GM06990 (cell line): Measurements from ENCODE around the gene VKORC1L1.
"Not testable (repeated sequence)": the region's sequence is repeated elsewhere in the genome, so short reads cannot be mapped to it uniquely, and the experiment has no call there.

Experiments used
- DNase-seq: peaks from one replicate; pipeline ENCODE4 v3.0.0-alpha.2; 2011; ENCODE audit not compliant: insufficient read length; ENCODE audit errors: extremely low read depth
- H3K27me3 ChIP-seq: replicated peaks from 2 replicates; pipeline ENCODE4 v1.6.0; 2011; ENCODE audit warnings: low read length; ENCODE audit not compliant: control insufficient read depth, insufficient read depth
- H3K36me3 ChIP-seq: 2 replicates; pipeline ENCODE4 v1.5.1; 2011; ENCODE audit warnings: low read length; ENCODE audit not compliant: control insufficient read depth, insufficient read depth
- H3K4me3 ChIP-seq: replicated peaks from 2 replicates; pipeline ENCODE4 v1.5.1; 2011; ENCODE audit warnings: low read depth, mild to moderate bottlenecking, control low read depth, low read length
- TF ChIP-seq, protein P1 (sequence below): IDR thresholded peaks from 2 replicates; pipeline ENCODE4 v1.5.1; 2011; ENCODE audit warnings: low read length, control low read depth, mild to moderate bottlenecking, inconsistent platforms; ENCODE audit not compliant: insufficient read depth, poor library complexity, severe bottlenecking

Gene VKORC1L1

DNA sequence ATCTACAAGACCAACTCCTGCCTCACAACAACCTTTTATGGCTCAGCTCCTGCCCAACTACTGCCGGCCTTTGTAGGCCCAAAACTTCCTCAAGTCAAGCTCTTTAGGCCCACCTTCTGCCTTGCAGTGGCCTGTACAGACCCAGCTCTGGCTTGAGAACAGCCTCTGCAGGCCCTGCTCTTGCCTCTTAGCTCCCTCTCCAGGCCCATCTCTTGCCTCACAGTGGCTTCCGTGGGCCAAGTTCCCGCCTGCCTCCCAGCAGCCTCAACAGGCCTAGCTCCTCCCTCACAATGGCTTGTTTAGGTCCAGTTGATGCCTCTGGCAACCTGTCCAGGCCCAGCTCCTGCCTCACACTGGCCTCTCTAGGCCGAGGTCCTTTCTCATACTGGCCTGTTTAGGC, 32.4 kb upstream of the VKORC1L1 start:
- Histone ChIP-seq H3K27me3 (no peaks in the 10 kb centered on the region), H3K36me3 (peaks cover 6% of the 10 kb centered on the region), H3K4me3 (no peak overlapping the region)
- TF ChIP-seq, protein P1, sequence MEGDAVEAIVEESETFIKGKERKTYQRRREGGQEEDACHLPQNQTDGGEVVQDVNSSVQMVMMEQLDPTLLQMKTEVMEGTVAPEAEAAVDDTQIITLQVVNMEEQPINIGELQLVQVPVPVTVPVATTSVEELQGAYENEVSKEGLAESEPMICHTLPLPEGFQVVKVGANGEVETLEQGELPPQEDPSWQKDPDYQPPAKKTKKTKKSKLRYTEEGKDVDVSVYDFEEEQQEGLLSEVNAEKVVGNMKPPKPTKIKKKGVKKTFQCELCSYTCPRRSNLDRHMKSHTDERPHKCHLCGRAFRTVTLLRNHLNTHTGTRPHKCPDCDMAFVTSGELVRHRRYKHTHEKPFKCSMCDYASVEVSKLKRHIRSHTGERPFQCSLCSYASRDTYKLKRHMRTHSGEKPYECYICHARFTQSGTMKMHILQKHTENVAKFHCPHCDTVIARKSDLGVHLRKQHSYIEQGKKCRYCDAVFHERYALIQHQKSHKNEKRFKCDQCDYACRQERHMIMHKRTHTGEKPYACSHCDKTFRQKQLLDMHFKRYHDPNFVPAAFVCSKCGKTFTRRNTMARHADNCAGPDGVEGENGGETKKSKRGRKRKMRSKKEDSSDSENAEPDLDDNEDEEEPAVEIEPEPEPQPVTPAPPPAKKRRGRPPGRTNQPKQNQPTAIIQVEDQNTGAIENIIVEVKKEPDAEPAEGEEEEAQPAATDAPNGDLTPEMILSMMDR = no peak
- peak; percentile 8 for DNase-seq

DNA sequence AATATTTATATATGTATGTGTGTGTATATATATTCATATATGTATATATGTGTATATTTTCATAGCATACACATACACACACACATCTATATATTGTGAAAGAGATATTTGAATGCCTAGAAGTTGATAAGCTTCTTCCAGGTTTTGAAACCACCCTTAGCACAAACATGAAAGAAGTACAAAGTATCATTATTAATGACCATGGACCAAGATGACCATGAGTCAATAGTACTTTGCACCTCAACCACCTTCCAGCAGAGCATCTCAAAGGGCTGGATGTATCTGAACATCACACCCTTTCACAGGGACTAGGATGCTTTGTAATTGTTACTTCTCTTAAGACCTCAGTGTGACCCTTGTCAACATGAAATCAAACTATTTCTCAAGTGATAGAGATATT, 29.3 kb upstream of the VKORC1L1 start:
- not testable (repeated sequence) for H3K27me3 ChIP-seq, H3K36me3 ChIP-seq, H3K4me3 ChIP-seq, DNase-seq

DNA sequence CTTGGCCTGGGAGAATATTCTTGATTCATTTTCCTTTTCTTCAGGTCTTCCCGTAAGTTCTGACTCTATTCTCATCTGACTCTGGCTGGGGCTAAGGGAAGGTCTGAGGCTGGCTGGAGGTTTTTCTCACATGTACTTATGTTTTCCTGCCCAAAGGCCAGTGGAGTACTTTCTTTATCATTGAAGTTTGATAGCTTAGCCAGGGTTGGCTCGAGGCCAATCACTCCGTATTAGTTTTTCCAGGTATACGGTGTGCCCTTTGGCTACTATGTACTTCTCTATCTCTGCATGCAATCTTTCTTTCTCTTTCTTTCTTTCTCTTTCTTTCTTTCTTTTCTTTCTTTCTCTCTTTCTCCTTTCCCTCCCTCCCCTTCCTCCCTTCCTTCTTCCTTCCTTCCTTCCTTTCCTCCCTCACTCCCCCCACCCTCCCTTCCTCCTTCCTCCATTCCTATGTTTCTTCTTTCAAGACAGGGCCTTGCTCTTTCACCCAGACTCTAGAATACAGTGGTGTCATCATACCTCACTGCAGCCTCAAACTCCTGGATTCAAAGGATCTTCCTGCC, 26.8 kb upstream of the VKORC1L1 start:
- TF ChIP-seq, protein P1 = no peak
- H3K36me3 ChIP-seq = peaks cover 2% of the 10 kb centered on the region; the same call in 1 of the 2 replicates
- H3K27me3 ChIP-seq = no peaks in the 10 kb centered on the region
- no peak for DNase-seq
- H3K4me3 ChIP-seq = no peak overlapping the region

DNA sequence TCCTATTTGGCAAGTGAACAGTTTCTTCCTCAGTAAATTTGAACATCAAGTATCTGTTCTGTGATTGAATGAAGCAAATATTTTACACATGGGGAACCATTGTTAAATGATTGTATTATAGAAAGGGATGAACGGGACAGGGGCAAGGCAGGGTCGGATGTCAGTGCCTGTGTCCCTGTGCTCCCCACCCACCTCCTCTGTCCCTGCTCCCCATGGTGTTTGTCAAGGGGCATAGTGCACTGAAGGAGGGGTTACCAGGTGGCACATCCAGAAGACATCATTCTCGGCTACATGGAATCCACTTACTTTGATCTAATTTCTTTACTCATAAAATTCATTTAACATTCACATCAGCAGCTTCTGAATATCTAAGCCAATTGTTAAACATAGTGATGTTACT, 19.4 kb upstream of the VKORC1L1 start:
- H3K27me3 ChIP-seq, H3K4me3 ChIP-seq, H3K36me3 ChIP-seq, DNase-seq: not testable (repeated sequence)

DNA sequence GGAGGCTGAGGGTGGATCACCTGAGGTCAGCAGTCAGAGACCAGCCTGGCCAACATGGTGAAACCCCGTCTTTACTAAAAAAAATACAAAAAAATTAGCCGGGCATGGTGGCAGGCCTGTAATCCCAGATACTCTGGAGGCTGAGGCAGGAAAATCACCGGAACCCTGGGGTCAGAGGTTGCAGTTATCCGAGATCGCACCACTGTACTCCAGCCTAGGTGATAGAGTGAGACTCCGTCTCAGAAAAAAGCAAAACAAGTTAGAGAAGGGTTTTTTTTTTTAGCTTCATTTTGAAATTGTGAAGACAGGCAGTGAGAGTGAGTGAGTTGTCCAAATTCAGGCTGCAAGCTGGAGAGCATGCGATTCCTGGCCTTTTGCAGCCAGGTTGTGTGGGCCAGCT, 19.0 kb upstream of the VKORC1L1 start:
- H3K4me3 ChIP-seq, DNase-seq, H3K27me3 ChIP-seq, H3K36me3 ChIP-seq: not testable (repeated sequence)

DNA sequence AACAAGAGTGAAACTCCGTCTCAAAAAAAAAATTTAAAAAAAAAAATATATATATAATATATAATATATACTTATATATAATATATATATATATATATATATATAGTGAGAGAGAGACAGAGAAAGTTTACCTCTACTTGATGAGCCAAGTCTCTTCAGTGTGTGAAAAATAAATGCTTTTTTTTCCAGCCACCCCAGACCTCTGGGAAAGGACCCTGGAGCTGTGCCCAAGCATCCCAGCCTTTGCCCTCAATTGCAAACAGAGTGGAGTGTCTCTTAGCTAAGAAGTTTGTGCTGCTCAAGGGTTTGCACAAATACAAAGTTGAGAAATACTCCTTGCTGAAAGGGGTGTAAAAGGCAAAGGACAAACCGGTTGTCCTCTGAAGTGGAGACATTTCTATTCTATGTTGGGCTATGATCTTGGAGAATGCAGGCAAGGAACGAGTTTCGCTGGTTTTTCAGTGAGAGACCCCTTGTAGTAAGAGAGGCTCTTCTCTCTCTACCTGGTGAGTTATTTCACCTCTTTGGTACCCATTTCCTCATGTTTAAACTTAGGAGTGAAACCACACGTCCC, 15.5 kb upstream of the VKORC1L1 start:
- not testable (repeated sequence) for H3K27me3 ChIP-seq, H3K36me3 ChIP-seq, DNase-seq, H3K4me3 ChIP-seq

DNA sequence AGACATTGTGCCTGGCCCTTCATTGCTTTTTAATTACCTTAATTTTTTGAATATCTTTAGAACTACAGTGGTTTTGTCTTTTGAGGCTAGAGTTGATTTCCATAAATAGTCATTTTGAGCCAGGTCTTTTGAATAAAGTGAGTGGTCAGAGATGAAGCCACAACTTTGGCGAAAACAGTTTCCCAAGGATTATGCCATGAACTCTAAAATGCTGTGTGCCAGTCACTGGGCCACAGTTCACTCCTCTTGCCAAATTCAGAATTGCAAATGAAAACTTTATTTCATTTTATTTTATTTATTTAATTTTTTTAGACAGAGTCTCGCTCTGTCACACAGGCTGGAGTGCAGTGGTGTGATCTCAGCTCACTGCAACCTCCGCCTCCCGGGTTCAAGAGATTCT, 14.2 kb upstream of the VKORC1L1 start:
- H3K27me3 ChIP-seq, DNase-seq, H3K36me3 ChIP-seq, H3K4me3 ChIP-seq: not testable (repeated sequence)

DNA sequence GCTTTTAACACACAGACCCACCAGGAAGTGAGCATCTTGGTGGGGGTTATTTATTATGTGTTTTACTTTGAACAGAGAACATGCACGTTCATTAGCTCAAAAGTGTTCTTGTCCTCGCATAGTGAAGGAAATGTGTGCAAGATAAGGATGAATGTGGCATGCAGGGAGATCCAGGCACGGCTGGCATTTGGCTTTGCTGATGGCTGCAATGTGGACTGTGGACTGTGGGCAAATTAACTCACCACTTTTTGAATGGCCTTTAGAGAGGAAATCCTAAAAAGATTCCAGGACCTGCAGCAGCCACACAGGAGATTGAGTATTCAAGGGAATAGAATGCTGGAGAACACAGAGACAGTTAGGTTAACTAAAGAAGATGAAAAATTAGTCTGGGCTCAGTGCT, 6.6 kb upstream of the VKORC1L1 start:
- not testable (repeated sequence) for DNase-seq, H3K27me3 ChIP-seq, H3K36me3 ChIP-seq, H3K4me3 ChIP-seq

DNA sequence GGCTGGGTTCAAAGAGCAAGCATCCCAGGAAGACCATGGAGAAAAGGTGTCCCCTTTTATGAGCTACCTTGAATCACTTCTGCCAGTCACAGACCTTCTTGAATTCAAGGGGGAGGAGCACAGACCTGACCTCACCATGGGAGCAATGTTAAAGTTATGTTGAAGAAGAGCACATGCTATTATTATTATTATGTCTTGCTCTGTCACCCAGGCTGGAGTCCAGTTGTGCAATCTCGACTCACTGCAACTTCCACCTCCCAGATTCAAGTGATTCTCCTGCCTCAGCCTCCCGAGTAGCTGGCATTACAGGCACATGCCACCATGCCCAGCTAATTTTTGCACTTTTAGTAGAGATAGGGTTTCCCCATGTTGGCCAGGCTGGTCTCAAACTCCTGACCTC, 5.2 kb upstream of the VKORC1L1 start:
- not testable (repeated sequence) for H3K4me3 ChIP-seq, H3K36me3 ChIP-seq, H3K27me3 ChIP-seq, DNase-seq

DNA sequence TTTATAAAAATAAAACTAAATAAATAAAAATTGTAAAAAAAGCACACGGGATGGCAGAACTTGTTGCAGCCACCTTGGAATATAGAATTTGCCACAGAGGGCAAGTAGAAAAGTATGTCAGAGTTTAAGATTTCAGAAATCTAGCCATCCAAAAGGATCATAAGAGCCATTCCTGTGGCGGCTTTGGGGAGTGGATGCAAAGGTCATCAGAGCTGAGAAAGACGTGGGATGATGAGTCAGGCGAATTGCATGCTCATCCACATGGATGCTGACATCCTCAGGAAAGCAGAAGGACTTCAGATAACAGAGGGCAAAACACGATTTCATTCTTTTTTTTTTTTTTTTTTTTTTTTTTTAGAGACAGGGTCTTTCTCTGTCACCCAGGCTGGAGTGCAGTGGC, 3.6 kb upstream of the VKORC1L1 start:
- not testable (repeated sequence) for H3K4me3 ChIP-seq, H3K36me3 ChIP-seq, DNase-seq, H3K27me3 ChIP-seq

DNA sequence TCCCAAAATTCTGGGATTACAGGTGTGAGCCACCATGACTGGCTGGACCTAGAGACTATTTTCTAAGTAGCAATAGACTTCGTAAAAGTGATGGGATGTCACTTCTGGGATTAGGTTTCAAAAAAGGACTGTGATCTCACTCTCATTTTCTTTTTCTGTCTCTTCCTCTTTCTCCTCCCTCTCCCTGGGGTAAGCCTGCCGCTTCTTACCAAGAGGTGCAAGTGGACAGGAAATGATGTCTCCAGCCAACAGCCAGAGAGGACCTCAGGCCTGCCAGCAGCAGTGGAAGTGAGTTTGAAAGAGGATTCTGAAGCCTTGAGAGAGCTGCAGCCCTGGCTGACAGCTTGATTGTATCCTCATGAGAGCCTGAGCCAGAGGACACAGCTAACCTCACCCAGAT, 1.4 kb upstream of the VKORC1L1 start:
- H3K36me3 ChIP-seq, H3K27me3 ChIP-seq, H3K4me3 ChIP-seq: not testable (repeated sequence)
- peak; percentile 26 for DNase-seq

DNA sequence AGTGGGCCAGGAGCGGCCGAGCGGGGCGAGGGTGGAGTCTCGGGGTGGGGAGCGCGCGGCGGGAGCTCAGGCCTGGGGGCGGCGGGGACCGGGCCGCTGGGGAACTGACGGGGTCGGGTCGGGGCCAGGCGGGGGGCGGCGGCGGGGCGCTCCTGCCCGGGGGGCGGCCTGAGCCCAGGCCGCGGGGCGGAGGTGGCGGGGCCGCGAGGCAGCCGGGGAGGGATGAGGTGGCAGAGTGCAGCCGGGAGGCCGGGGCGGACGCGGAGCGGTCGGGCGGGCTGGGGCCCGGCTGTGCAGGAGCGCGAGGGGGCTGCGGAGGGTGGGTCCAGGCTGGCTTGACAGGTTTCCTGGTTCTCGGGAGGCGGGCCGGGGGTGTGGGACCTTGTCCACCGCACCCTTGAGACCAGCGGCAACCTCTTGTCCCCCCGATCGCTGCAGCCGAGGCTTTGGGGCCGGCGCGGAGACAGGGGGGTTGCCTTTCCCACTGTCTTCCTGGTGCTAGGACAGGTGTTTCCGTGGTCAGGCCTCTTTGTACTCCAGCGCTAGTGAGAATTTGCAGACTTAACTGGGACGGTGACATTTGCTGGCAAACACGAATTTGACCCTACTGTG, 814 bp downstream of the VKORC1L1 start:
- H3K4me3 ChIP-seq = peak overlapping the region; percentile 75
- H3K27me3 ChIP-seq, H3K36me3 ChIP-seq: not testable (repeated sequence)
- DNase-seq = peak; percentile 42

DNA sequence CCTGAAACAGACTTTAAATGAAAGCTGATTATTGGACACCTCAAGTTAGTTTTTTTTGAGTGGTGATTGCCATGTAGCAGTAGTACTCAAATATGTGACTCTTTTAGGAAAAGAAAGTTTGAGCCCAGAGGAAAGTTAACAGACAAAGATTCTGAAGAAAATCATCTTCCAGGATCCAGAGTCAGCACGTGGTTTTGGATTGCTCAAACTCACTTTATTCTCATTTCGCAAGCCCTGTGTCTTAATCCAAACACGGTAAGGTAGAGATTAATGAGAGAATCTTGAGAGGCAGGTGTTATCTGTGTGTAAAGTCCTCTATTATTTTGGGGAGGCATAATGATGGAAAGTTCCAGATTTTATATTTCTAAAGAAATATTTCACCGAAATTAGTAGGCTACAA, 2.8 kb downstream of the VKORC1L1 start:
- not testable (repeated sequence) for H3K27me3 ChIP-seq, H3K36me3 ChIP-seq, H3K4me3 ChIP-seq

More for the DNA sequence above, 2.8 kb downstream of the VKORC1L1 start:
- DNase-seq = not testable (repeated sequence)
